ENCODE measurements around the gene COX19.

COX19 gene

DNA sequence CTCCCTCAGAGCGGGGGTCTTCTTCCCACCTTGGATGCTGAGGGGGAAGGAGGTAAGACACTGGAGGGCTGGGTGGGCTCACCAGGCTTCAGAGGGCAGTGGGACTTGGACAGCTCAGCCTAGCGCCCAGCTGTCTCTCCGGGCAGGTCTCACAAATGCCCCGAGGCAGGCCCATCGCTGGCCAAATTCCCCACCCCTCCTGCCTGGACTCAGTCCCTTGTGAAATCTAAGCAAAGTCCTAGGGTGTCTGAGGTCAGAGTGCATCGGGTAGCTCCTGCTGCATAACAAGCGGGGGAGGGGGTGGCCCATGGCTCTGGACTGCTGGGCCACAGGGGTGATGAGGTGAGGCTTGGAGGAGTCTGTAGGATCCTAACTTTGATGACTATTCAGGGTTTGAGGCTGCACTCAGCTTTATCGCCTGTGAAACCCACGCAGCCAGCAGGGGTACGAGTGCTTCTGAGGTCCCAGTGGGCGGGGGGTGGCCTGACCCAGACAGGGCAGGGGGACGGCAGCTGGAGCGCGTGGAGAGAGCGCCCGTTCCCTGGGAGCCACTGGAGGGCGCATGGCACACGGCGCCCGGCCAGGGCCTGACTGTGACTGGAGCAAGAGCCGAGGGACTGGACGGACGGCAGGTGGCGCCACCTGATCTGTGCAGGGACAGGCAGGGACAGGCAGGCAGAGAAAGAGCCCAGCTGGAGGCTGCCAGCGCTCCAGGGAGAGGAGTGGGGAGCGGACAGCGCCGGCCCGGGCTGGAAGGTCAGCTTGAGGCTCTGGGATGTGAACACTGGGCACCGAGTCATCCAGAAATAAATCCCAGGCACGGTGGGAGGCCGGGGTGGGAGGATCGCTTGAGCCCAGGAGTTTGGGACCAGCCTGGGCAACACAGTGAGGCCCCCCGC lies 17.6 kb upstream of the COX19 start:
- H3K27me3 Mint-ChIP-seq: no peaks in the 10 kb centered on the region
- ATAC-seq (replicated peaks) (peak; percentile 99), DNase-seq (peak; percentile 86 to 89 (median 87))
- no peaks in the 10 kb centered on the region for H3K9me3 Mint-ChIP-seq
- H3K36me3 Mint-ChIP-seq (ENCODE audit: insufficient read depth): peaks cover 5% of the 10 kb centered on the region
- H3K4me1 Mint-ChIP-seq (ENCODE audit: low read depth in 2 of 2): peaks cover 5% of the 10 kb centered on the region in 2 donors
- H3K27ac Mint-ChIP-seq: no peak overlapping the region
- H3K4me3 Mint-ChIP-seq: no peak overlapping the region

DNA sequence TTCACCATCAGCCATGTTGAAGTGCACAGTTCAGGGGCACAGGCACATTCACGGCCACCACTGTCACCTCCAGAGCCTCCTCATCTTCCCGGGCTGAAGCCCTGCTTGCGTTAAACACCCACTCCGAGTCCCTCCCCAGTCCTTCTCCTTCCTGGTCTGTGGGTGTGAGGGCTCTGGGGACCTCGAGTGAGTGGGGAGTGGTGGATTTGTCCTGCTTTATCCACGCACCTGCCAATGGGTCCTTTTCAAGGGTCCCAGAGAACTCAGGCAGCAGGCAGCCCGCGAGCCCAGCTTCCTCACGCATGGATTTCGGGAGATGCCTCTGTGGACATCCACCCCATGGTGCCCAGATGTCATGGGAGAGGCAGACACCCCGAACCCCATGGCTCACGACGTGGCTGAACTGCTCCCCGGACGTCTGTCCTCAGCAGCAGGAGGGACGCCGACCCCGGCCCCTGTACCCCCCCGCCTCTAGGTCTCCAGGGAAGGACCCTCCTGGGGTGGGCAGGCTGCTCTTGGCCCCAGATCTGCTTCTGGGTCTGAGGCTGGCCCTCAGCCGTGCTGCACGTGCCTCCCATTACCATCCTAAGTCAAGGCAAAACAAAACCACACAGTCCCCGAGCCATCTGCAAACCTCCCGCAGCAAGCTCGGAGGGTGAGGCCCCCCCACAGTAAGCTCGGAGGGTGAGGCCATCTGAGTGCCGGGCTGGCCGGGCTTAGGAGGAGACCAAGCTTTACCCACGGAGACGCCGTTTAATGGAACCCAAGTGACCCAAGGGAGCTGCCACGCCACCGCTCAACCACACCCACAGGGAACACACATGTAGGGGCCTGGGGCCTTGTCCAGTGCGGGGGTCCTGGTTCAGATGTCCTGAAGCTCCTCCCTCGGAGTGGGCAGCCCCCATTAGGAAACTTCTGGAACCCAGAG lies 16.6 kb upstream of the COX19 start:
- Mint-ChIP-seq H3K27me3 (no peaks in the 10 kb centered on the region), H3K36me3 (ENCODE audit: insufficient read depth) (peaks cover 4% of the 10 kb centered on the region), H3K9me3 (no peaks in the 10 kb centered on the region), H3K4me3 (no peak overlapping the region), H3K4me1 (ENCODE audit: low read depth in 2 of 2) (peaks cover 5% of the 10 kb centered on the region in 2 donors), H3K27ac (no peak overlapping the region)
- ATAC-seq (replicated peaks) (no peak), DNase-seq (no peak)

DNA sequence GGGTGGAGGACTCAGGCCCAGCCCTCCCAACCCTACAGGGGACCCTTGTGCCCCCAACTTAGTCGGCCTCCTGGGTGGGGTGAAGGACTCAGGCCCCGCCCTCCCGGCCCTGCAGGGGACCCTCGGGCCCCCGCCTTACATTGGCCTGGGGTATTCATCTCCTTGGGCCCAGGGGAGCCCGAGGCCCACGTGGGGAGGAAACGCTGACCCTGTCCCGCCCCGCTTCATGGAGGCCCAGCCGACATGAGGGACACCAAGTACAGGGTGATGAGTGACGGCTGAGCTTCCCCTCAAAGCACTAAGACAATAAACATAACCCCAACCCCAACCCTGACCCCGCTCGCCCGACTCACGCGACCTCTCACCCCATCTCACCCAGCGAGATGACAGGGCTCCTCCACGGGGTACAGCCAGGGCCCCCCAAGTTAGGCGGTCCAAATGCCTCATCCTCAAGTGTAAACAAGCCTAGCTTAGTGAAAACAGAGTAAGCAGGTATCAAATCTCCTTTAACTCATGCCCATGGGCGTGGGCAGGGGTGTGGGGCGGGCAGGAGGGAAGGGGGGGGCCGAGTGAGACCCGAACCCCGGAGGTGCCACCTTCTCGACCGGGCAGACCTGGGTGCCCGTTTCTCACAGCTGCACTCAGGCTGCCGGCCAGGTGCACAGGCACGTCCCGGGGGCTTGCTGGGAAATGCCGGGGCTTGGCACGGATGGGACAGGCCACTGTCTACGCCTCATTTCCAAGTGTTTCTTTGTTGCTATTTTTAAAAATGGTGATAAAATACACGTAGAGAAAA lies 15.8 kb upstream of the COX19 start:
- H3K27ac Mint-ChIP-seq: no peak overlapping the region
- peaks cover 5% of the 10 kb centered on the region in 2 donors for H3K4me1 Mint-ChIP-seq (ENCODE audit: low read depth in 2 of 2)
- no peak overlapping the region for H3K4me3 Mint-ChIP-seq
- H3K27me3 Mint-ChIP-seq: peaks cover 5 to 8% of the 10 kb centered on the region in 2 donors
- no peaks in the 10 kb centered on the region for H3K9me3 Mint-ChIP-seq
- H3K36me3 Mint-ChIP-seq (ENCODE audit: insufficient read depth): no peaks in the 10 kb centered on the region
- ATAC-seq (replicated peaks): no peak
- no peak for DNase-seq

DNA sequence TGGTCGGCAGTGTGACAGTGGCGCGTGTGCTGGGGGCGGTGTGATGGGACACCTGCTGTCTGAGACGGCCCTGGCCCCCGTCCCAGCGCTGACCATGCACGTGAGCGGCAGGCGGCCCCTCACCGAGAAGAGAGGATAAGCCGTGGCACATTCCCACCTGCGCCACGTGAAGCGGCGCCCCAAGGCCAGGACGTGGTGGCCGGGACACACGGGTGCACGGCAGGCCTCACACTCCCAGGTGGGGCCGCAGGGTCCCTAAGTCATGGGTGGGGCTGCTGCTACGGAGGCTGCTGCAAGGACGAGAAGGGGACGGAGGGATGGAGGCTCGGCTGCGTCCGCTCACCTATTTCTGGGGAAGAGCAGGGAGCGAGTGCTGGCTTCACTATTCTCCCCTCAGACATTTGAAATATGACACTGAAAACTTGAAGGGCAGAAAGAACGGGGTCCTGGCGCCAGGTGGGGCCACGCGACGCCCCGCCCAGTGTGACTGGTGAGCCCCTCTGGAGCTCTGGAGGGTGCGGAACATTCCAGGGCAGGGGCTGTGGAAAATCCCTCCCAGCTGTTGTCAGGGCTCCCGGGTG lies 15.1 kb upstream of the COX19 start:
- no peak for DNase-seq
- H3K4me3 Mint-ChIP-seq: no peak overlapping the region
- peaks cover 5% of the 10 kb centered on the region in 2 donors for H3K4me1 Mint-ChIP-seq (ENCODE audit: low read depth in 2 of 2)
- peaks cover 10 to 15% of the 10 kb centered on the region in 2 donors for H3K27me3 Mint-ChIP-seq
- no peaks in the 10 kb centered on the region for H3K9me3 Mint-ChIP-seq
- no peak overlapping the region for H3K27ac Mint-ChIP-seq
- no peaks in the 10 kb centered on the region for H3K36me3 Mint-ChIP-seq (ENCODE audit: insufficient read depth)
- ATAC-seq (replicated peaks): no peak

DNA sequence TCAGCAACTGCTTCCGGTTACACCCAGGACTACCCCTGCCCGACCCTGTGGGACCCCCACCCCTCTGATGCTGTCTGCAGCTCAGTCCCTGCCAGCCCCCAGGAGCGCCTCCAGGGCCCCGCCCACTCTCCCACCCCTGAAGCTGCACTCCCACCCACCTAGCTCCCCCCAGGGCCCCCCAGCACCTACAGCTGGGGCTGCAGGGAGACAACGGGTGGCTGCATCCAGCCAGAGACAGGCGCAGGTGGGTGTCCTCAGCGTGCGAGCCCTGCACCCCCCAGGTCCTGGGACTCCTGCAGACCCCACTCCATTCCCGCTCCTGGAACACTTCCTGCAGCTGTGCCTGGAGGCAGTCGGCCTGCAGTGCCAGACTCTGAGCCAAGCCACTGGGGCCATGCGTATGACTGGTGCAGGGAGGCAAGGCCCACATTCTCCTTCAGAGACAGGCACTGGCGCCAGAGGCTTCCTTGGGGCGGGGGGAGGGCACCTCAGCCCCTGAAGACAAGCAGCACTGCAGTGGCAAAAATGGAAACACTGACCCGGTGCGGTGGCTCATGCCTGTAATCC lies 13.7 kb upstream of the COX19 start:
- no peaks in the 10 kb centered on the region for H3K9me3 Mint-ChIP-seq
- ATAC-seq (replicated peaks): no peak
- peak overlapping the region in 1 of 2 donors; percentile 77 for H3K27ac Mint-ChIP-seq
- no peaks in the 10 kb centered on the region for H3K36me3 Mint-ChIP-seq (ENCODE audit: insufficient read depth)
- peaks cover 5% of the 10 kb centered on the region in 2 donors for H3K4me1 Mint-ChIP-seq (ENCODE audit: low read depth in 2 of 2)
- H3K27me3 Mint-ChIP-seq: peaks cover 13 to 20% of the 10 kb centered on the region in 2 donors
- H3K4me3 Mint-ChIP-seq: no peak overlapping the region
- no peak for DNase-seq

DNA sequence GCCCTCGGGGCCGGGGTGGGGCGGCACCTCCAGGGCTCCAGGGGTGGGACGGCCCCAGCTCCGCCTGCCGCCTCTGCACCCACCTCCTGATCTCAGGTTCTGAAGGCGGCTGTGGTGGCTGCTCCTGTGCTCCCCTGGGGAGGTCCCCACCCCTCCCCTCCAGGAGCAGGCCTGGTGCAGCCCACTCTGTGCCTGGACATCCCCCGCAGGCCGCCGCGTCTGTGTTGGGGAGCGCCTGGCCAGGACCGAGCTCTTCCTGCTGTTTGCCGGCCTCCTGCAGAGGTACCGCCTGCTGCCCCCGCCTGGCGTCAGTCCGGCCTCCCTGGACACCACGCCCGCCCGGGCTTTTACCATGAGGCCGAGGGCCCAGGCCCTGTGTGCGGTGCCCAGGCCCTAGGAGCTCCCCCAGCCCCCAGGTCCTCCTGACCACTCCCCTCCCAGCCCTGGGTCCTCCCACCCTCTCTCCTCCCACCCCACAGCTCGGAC lies 13.1 kb upstream of the COX19 start:
- Mint-ChIP-seq H3K27me3 (peaks cover 13 to 20% of the 10 kb centered on the region in 2 donors), H3K9me3 (no peaks in the 10 kb centered on the region), H3K27ac (no peak overlapping the region), H3K4me3 (no peak overlapping the region), H3K4me1 (ENCODE audit: low read depth in 2 of 2) (peaks cover 5% of the 10 kb centered on the region in 2 donors), H3K36me3 (ENCODE audit: insufficient read depth) (no peaks in the 10 kb centered on the region)
- no peak for DNase-seq
- no peak for ATAC-seq (replicated peaks)

DNA sequence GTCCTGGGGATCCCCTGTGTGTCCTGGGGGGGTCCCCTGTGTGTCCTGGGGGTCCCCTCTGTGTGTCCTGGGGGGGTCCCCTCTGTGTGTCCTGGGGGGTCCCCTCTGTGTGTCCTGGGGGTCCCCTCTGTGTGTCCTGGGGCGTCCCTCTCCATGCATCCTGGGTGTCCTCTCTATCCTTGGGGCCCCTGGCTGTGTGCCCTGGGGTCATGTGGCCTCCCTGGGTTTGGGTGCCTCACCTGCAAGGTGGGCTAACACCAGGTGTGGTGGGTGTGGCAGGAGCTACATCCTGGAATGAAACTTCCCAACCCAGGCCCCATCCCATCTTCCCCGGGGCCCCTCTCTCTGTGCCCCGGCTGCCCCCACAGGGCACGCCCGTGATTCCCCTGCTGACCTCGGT lies 12.6 kb upstream of the COX19 start:
- no peak overlapping the region for H3K27ac Mint-ChIP-seq
- peaks cover under 1 to 1% of the 10 kb centered on the region in 2 donors for H3K4me1 Mint-ChIP-seq (ENCODE audit: low read depth in 2 of 2)
- ATAC-seq (replicated peaks) (no peak), DNase-seq (no peak)
- no peaks in the 10 kb centered on the region for H3K9me3 Mint-ChIP-seq
- no peak overlapping the region for H3K4me3 Mint-ChIP-seq
- H3K36me3 Mint-ChIP-seq (ENCODE audit: insufficient read depth): no peaks in the 10 kb centered on the region
- H3K27me3 Mint-ChIP-seq: peaks cover 13 to 20% of the 10 kb centered on the region in 2 donors

DNA sequence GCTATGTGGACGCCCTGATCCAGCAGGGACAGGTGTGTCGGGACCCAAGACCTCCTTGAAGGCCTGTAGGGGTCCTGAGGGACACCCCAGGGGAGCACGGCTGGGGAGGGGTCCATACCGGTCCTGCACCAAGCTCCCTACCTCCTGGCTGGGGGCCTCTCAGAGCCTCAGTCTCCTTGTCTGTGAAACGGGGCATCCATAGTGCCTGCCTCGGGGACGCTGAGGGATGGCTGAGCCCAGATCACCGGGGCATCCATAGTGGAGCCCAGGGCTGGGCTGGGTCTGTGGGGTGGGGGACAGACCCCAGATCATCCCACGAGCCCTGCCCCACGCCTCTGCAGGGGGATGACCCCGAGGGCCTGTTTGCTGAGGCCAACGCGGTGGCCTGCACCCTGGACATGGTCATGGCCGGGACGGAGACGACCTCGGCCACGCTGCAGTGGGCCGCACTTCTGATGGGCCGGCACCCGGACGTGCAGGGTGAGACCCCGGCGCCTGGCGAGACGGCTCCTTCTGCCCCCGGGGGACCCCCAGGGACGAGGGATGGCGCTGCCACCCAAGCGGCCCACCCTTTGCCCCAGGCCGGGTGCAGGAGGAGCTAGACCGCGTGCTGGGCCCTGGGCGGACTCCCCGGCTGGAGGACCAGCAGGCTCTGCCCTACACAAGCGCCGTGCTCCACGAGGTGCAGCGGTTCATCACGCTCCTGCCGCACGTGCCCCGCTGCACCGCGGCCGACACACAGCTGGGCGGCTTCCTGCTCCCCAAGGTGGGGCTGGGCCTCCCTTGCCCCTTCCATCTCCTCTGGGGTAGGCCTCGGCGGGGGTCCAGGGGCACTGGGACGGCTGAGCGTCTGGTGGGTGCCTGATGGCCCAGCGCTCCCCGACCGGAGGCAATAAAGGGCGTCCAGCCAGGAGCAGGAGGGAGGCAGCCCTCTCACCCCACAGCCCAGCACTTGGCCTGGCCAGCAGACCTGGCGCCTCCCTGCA lies 11.7 kb upstream of the COX19 start:
- Mint-ChIP-seq H3K27ac (no peak overlapping the region), H3K4me3 (no peak overlapping the region), H3K27me3 (peaks cover 13 to 20% of the 10 kb centered on the region in 2 donors), H3K4me1 (ENCODE audit: low read depth in 2 of 2) (no peaks in the 10 kb centered on the region), H3K36me3 (ENCODE audit: insufficient read depth) (no peaks in the 10 kb centered on the region), H3K9me3 (no peaks in the 10 kb centered on the region)
- ATAC-seq (replicated peaks): no peak
- DNase-seq: no peak

DNA sequence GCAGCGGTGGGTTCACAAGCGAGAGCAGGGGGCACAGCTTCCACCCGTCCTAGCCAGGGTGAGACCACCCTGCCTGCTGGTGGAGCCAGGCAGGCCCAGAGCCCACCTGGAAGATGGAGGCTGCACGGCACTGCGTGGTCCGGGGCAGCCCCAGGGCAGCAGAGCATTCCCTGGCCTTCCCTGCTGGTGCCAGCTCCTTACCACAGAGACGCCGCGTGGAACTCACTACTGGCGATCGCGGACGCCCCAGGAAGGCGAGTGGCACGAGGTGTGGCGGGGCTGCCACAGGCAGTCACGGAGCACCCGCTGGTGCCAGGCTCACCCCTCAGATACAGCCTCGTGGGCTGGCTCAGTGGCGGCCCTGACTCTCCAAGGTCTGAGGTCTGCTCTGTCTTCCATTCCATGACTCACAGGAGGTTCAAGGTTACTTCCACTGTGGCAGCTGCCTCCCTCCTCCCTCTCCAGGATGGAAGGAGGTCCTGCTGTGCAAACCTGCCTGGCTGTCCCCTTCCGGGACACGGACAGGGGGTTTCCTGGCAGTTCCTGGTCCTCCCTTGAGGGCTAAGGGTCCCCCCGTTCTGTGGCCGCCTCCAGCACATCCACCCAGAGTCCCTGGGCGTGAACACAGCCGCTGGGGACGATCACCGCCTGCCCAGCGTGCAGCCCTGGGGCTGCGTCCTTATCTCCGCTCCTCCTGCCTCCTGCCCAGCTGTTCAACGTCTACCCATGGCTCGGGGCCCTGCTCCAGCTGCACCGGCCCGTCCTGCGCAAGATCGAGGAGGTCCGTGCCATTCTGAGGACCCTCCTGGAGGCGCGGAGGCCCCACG lies 10.8 kb upstream of the COX19 start:
- ATAC-seq (replicated peaks): no peak
- Mint-ChIP-seq H3K27me3 (peaks cover 13 to 20% of the 10 kb centered on the region in 2 donors), H3K9me3 (no peaks in the 10 kb centered on the region), H3K4me1 (ENCODE audit: low read depth in 2 of 2) (no peaks in the 10 kb centered on the region), H3K4me3 (no peak overlapping the region), H3K27ac (no peak overlapping the region), H3K36me3 (ENCODE audit: insufficient read depth) (no peaks in the 10 kb centered on the region)
- DNase-seq: no peak

DNA sequence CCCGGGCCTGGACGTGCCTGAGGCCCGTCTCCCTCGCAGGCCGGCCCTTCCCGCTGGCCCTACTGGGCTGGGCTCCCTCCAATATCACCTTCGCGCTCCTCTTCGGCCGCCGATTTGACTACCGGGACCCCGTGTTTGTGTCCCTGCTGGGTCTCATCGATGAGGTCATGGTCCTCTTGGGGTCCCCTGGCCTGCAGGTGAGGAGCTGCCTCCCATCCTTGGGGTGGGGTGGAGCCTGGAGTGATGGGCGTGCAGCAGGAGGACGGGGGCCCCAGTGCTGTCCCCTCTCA lies 9.7 kb upstream of the COX19 start:
- Mint-ChIP-seq H3K27ac (no peak overlapping the region), H3K4me1 (ENCODE audit: low read depth in 2 of 2) (no peaks in the 10 kb centered on the region)
- ATAC-seq (replicated peaks): no peak

More for the DNA sequence above, 9.7 kb upstream of the COX19 start:
- no peaks in the 10 kb centered on the region for H3K36me3 Mint-ChIP-seq (ENCODE audit: insufficient read depth)
- H3K27me3 Mint-ChIP-seq: peaks cover 13 to 20% of the 10 kb centered on the region in 2 donors
- H3K9me3 Mint-ChIP-seq: no peaks in the 10 kb centered on the region
- no peak overlapping the region for H3K4me3 Mint-ChIP-seq
- DNase-seq: no peak

All from effector memory CD8-positive, alpha-beta T cell (primary cell).